HFF-Myc (cell line): Measurements from ENCODE around the gene THRA.

ENCODE experiments used
- DNase-seq: peaks from one replicate; pipeline ENCODE4 v3.0.0-alpha.2; 2011; ENCODE audit warnings: low read depth; ENCODE audit errors: extremely low read depth
- H3K4me3 ChIP-seq: replicated peaks from 2 replicates; pipeline ENCODE4 v1.5.1; 2011; ENCODE audit warnings: low read depth, mild to moderate bottlenecking, control low read depth, low read length
- TF ChIP-seq, protein P1 (sequence below): IDR thresholded peaks from 2 replicates; pipeline ENCODE4 v1.5.1; 2012; ENCODE audit warnings: mild to moderate bottlenecking, low read depth, low read length, control low read depth; ENCODE audit errors: missing control alignments

Gene THRA

DNA sequence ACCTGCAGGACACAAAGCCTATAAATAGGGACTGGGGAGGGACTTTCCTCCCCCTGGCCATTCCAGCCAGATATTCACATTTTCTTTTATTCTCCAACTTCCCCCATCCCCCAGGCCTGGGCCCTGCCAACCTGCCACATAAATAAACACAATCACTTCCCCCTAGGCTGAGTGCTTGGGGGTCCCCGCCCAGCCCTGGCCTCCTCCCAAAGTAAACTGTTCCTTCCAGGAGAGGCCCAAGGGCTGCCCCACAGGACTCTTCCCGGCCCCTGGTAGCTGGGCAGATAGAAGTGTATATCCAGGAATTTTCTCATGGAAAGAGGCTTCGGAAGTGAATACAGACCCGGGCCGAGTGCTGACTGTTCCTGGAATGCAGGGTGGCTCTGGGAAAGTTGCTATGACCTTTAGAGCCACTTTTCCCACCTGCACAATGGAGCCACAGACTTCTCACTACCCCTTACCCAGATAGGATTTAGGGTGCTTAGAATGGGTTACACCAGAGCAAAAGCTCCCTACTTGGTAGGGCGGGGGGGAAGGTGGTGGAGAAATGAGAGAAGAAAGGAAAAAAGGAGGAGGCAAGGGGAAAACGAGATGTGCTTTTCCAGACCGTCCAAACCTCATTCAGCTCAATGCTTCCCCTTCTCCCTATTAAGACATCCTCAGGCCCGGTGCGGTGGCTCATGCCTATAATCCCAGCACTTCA lies 39.0 kb upstream of the THRA start:
- TF ChIP-seq, protein P1, sequence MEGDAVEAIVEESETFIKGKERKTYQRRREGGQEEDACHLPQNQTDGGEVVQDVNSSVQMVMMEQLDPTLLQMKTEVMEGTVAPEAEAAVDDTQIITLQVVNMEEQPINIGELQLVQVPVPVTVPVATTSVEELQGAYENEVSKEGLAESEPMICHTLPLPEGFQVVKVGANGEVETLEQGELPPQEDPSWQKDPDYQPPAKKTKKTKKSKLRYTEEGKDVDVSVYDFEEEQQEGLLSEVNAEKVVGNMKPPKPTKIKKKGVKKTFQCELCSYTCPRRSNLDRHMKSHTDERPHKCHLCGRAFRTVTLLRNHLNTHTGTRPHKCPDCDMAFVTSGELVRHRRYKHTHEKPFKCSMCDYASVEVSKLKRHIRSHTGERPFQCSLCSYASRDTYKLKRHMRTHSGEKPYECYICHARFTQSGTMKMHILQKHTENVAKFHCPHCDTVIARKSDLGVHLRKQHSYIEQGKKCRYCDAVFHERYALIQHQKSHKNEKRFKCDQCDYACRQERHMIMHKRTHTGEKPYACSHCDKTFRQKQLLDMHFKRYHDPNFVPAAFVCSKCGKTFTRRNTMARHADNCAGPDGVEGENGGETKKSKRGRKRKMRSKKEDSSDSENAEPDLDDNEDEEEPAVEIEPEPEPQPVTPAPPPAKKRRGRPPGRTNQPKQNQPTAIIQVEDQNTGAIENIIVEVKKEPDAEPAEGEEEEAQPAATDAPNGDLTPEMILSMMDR = no peak
- DNase-seq = no peak
- no peak overlapping the region for H3K4me3 ChIP-seq

DNA sequence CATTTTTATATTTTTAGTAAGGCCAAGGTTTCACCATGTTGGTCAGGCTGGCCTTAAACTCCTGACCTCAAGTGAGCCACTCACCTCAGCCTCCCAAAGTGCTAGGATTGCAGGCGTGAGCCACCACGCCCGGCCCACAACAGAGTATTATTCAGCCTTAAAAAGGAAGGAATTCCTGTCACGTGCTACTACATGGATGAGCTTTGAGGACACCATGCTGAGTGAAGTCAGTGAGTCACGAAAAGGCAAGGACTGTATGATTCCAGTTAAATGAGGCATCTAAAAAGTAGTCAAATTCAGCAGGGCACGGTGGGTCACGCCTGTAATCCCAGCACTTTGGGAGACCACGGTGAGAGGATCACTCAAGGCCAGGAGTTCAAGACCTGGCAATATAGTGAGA lies 37.9 kb upstream of the THRA start:
- no peak overlapping the region for H3K4me3 ChIP-seq
- TF ChIP-seq, protein P1 = no peak
- DNase-seq = no peak

DNA sequence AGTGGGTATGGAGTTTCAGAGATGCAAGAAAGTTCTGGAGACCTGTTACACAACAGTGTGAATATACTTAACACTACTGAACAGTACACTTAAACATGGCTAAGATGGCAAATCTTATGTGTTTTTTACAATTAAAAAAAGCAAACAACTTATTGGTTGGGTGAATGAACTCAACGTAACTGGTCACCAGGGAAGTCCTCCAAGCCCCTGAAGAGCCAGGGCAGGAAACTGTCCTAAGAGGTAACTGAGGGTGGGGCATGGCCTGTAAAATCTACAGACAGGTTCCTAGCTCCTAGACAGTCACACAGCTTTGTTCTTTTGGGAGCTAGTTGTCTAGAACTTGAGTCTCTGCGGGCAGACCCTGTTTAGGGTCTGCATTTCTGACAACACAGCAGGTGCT lies 37.2 kb upstream of the THRA start:
- DNase-seq = no peak
- TF ChIP-seq, protein P1 = no peak
- no peak overlapping the region for H3K4me3 ChIP-seq

DNA sequence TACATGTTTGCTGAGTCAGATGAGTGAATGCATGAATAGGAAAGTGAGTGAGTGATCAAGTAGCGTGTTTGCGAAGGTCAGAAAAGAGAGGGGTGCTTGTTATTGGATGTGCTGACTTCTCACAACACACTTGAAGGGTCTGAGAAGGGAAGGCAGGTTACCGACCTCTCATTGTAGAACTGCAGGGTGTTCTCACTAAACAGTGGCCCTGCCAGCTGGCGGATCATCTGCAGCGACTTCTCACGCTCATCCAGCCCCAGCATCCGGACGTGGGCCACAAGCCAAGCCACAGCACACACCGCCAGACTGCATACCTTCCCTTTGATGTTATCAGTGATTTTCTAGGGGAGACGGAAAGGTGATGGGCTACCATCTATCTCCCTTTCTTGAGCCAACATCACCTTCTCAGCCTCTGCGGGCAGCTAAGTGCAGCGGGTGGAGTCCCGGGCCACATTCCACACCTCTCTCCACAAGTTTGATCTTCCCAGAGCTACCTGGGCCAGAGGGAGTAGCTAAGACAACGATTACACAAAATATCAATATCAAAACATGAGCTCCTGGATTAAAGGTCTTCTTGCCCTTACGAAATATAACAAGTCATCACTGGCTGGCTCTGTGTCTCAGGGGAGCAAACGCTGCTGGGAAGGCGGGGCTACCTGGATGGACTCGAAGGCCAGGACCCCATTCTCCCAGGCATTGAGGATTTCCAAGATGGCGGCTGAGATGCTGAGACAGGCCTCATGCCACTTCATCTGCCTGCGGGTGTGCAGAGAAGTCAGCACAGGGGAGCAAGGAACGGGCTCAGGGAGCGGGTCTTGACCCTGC lies 36.6 kb upstream of the THRA start:
- TF ChIP-seq, protein P1 = no peak
- DNase-seq = no peak
- H3K4me3 ChIP-seq = no peak overlapping the region

DNA sequence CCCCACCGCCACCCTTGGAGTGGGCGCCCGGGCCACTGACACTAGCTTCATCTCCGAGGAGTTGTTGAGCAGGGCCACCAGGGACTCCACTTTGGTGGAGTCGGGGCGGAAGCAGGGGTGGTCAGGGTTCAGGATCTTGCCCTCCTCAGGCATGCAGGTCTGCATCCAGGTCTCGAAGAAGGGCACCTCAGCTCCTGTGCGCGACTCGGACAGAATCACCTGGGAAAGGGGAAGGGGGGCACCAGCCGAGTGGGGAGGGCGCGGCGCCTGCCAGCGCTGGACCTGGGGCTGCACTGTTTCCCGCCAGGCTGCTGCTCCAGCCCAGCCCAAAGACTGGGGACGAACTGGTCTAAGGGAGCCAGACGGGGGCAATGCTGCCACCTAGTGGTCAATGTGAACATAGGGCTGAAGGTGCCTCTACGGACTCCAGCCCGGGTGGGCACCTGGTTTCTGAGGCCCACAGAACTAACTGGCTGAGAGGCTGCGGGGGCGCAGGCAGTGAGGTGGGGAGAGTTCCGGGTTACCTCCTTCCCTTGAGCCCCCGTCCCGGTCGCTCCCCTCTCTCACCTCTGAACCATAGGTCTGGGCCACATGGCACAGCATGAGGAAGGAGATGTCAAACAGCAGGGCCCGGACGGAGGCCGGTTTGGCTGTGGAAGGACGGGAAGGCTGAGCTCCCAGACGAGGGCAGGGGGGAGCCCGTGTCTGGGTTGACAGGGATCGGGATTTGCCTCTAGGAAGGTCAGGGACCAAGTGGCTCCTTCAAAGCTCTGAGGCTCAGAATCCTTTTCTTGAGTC lies 35.8 kb upstream of the THRA start:
- TF ChIP-seq, protein P1 = peak; percentile 89
- peak; percentile 59 for DNase-seq
- no peak overlapping the region for H3K4me3 ChIP-seq

DNA sequence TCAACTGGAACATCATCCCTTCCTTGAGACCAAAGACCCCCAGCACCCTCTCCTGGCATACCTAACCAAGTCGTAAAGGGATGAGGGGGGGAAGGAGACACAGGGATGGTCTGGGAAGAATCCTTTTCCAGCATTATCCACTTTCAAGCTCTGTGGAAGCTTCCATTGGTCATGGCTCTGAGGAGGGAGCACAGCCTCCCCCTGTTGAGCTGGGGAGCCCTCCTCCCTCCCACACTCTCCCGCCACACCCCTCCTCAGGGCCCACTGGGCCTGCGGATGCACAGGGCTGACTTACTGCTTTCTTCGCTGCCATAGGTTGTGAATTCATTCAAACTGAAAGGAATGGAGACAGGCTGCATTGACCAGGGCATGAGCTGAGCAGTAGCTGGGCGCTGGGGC lies 35.2 kb upstream of the THRA start:
- H3K4me3 ChIP-seq = no peak overlapping the region
- DNase-seq = no peak
- TF ChIP-seq, protein P1 = no peak
